Gastroesophageal sphincter (tissue), 3 donors: ENCODE measurements around the gene TFEB.

Source experiments
- CTCF ChIP-seq, 4 experiments: fragments of 200-600 bp in 2 of 4; fragments of 450-650 bp in 2 of 4; sonication (generic) in 1 of 4; IDR thresholded peaks; one replicate each; pipeline ENCODE4 v1.5.1; 2017 to 2019; ENCODE audit warnings: antibody characterized with exemption in 4 of 4, mild to moderate bottlenecking in 2 of 4, moderate library complexity in 2 of 4
- EP300 ChIP-seq: sonication (generic); formaldehyde crosslinking; IDR thresholded peaks from one replicate; pipeline ENCODE4 v1.6.1; 2017; ENCODE audit warnings: antibody characterized with exemption, mild to moderate bottlenecking
- POLR2A ChIP-seq, 2 donors: fragments of 450-650 bp; IDR thresholded peaks; one replicate each; pipeline ENCODE4 v1.6.1; 2017; ENCODE audit warnings: antibody characterized with exemption in 2 of 2, mild to moderate bottlenecking in 2 of 2, moderate library complexity in 1 of 2
- POLR2AphosphoS5 ChIP-seq: sonication (generic); formaldehyde crosslinking; IDR thresholded peaks from one replicate; pipeline ENCODE4 v1.6.1; 2017; ENCODE audit warnings: antibody characterized with exemption

DNA sequence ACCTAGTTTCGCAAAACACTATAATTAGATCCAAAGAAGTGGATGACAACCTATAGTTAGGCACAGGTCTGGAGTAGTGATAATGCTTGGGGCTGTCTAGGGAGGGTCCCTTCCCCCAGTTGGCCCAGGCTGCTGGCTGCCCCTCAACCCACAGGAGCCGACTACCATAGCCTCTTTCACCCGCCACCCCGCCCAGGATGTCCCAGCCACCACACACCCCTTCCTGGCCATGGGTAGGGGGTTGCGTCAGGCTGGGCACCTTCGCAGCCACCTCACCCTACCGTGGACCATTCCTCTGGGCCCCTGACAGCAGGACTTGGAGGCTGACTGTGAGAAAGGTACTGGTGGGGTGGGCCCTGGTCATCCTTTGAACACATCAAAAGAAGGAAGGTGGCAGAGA, 8.5 kb downstream of the TFEB start:
- TF ChIP-seq CTCF (IDR thresholded peaks at IDR 0.05) (no peak), POLR2A (IDR thresholded peaks at IDR 0.05) (no peak), POLR2AphosphoS5 (no peak), EP300 (no peak)
